ENCODE results near the gene PHRF1.

PHRF1 gene

GRCh38 chr11:618856-619627, 42.8 kb downstream of the PHRF1 start:
- TF ChIP-seq Cebpa-rat (IDR thresholded peaks at IDR 0.05): no peak
- Histone ChIP-seq H3K27me3 (no peaks in the 10 kb centered on the region), H4K20me1 (peaks cover 15% of the 10 kb centered on the region), H3K9ac (no peak overlapping the region), H3K36me3 (peaks cover 29% of the 10 kb centered on the region), H3K4me3 (no peak overlapping the region), H3K4me2 (no peak overlapping the region), H3K9me3 (no peaks in the 10 kb centered on the region), H3K4me1 (peaks cover 29% of the 10 kb centered on the region), H3K27ac (no peak overlapping the region)

- H4K20me1 ChIP-seq: peaks cover 15% of the 10 kb centered on the region
- H3K4me3 ChIP-seq: no peak overlapping the region
- H3K4me1 ChIP-seq: peaks cover 23% of the 10 kb centered on the region
- no peak for TF ChIP-seq Cebpa-rat (IDR thresholded peaks at IDR 0.05)
- H3K27me3 ChIP-seq: no peaks in the 10 kb centered on the region; the same call in 1 of the 2 replicates
- no peak overlapping the region for H3K4me2 ChIP-seq
- H3K27ac ChIP-seq: no peak overlapping the region
- no peaks in the 10 kb centered on the region for H3K9me3 ChIP-seq
- peaks cover 23% of the 10 kb centered on the region; the same call in 1 of the 2 replicates for H3K36me3 ChIP-seq
- H3K9ac ChIP-seq: no peak overlapping the region
Measured at GRCh38 chr11:619628-620050, 43.4 kb downstream of the PHRF1 start.

- Histone ChIP-seq H3K27ac (no peak overlapping the region), H3K4me3 (no peak overlapping the region), H3K36me3 (peaks cover 20% of the 10 kb centered on the region; the same call in 1 of the 2 replicates), H3K9ac (no peak overlapping the region), H3K4me1 (peaks cover 18% of the 10 kb centered on the region), H3K4me2 (no peak overlapping the region), H3K27me3 (peaks cover 4% of the 10 kb centered on the region), H4K20me1 (peaks cover 15% of the 10 kb centered on the region), H3K9me3 (no peaks in the 10 kb centered on the region)
- no peak for TF ChIP-seq Cebpa-rat (IDR thresholded peaks at IDR 0.05)
Measured at GRCh38 chr11:620201-620600, 43.9 kb downstream of the PHRF1 start.

GRCh38 chr11:620935-621814, 44.9 kb downstream of the PHRF1 start:
- H3K4me2 ChIP-seq: no peak overlapping the region
- TF ChIP-seq Cebpa-rat (IDR thresholded peaks at IDR 0.05): no peak
- H3K9me3 ChIP-seq: no peaks in the 10 kb centered on the region
- no peak overlapping the region for H3K27ac ChIP-seq
- H4K20me1 ChIP-seq: peaks cover 20% of the 10 kb centered on the region
- H3K4me3 ChIP-seq: no peak overlapping the region
- H3K36me3 ChIP-seq: peaks cover 20% of the 10 kb centered on the region; the same call in 1 of the 2 replicates
- H3K4me1 ChIP-seq: peaks cover 23% of the 10 kb centered on the region
- H3K9ac ChIP-seq: no peak overlapping the region
- peaks cover 14% of the 10 kb centered on the region for H3K27me3 ChIP-seq

GRCh38 chr11:621838-622237, 45.6 kb downstream of the PHRF1 start:
- TF ChIP-seq Cebpa-rat (IDR thresholded peaks at IDR 0.05): no peak
- H3K9ac ChIP-seq: no peak overlapping the region

DNA sequence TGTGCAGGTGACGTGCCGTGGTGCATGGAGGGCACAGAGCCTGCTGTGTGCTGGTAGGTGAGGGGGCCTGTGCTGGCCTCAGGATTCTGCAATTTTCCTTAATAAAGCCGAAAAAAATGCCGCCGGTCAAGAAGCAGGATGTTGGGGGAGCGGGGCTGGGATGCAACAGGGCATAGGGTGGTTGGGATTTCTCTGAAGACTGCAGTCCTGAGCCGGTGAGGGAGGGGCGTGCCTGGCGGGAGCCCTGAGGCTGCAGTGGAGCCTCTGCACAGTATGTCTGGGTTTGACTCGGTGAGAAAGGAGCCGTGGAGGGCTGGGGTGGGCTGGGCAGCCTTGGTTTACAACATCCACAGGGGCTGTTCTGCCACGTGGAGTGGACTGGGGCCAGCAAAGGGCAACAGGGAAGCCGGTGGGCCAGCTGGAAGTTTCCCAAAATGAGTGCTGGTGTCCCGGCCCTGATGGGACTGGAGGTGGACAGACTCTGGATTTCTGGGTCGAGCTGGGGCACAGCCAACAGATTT, 47.1 kb downstream of the PHRF1 start:
- no peak for TF ChIP-seq Cebpa-rat (IDR thresholded peaks at IDR 0.05)
- no peak overlapping the region for H3K4me2 ChIP-seq
- H3K4me1 ChIP-seq: peaks cover 21% of the 10 kb centered on the region
- peaks cover 5% of the 10 kb centered on the region; the same call in 1 of the 2 replicates for H3K9me3 ChIP-seq
- H3K9ac ChIP-seq: no peak overlapping the region
- no peak overlapping the region for H3K4me3 ChIP-seq
- H3K36me3 ChIP-seq: peaks cover 12% of the 10 kb centered on the region; the same call in 1 of the 2 replicates
- H3K27ac ChIP-seq: no peak overlapping the region
- H4K20me1 ChIP-seq: peaks cover 34% of the 10 kb centered on the region
- peaks cover 34% of the 10 kb centered on the region for H3K27me3 ChIP-seq

More at GRCh38 chr11:621838-622237, 45.6 kb downstream of the PHRF1 start:
- Histone ChIP-seq H4K20me1 (peaks cover 24% of the 10 kb centered on the region), H3K4me2 (no peak overlapping the region), H3K9me3 (no peaks in the 10 kb centered on the region), H3K27me3 (peaks cover 20% of the 10 kb centered on the region), H3K4me3 (no peak overlapping the region), H3K4me1 (peaks cover 17% of the 10 kb centered on the region), H3K36me3 (peaks cover 20% of the 10 kb centered on the region; the same call in 1 of the 2 replicates), H3K27ac (no peak overlapping the region)

GRCh38 chr11:623999-624704, 47.9 kb downstream of the PHRF1 start:
- H3K9me3 ChIP-seq: peaks cover 5% of the 10 kb centered on the region; the same call in 1 of the 2 replicates
- H3K27ac ChIP-seq: no peak overlapping the region
- no peak overlapping the region for H3K4me3 ChIP-seq
- H4K20me1 ChIP-seq: peaks cover 39% of the 10 kb centered on the region
- H3K4me1 ChIP-seq: peaks cover 28% of the 10 kb centered on the region
- H3K36me3 ChIP-seq: peaks cover 5% of the 10 kb centered on the region; the same call in 1 of the 2 replicates
- no peak overlapping the region for H3K9ac ChIP-seq
- no peak overlapping the region for H3K4me2 ChIP-seq
- no peak for TF ChIP-seq Cebpa-rat (IDR thresholded peaks at IDR 0.05)
- H3K27me3 ChIP-seq: peaks cover 39% of the 10 kb centered on the region

DNA sequence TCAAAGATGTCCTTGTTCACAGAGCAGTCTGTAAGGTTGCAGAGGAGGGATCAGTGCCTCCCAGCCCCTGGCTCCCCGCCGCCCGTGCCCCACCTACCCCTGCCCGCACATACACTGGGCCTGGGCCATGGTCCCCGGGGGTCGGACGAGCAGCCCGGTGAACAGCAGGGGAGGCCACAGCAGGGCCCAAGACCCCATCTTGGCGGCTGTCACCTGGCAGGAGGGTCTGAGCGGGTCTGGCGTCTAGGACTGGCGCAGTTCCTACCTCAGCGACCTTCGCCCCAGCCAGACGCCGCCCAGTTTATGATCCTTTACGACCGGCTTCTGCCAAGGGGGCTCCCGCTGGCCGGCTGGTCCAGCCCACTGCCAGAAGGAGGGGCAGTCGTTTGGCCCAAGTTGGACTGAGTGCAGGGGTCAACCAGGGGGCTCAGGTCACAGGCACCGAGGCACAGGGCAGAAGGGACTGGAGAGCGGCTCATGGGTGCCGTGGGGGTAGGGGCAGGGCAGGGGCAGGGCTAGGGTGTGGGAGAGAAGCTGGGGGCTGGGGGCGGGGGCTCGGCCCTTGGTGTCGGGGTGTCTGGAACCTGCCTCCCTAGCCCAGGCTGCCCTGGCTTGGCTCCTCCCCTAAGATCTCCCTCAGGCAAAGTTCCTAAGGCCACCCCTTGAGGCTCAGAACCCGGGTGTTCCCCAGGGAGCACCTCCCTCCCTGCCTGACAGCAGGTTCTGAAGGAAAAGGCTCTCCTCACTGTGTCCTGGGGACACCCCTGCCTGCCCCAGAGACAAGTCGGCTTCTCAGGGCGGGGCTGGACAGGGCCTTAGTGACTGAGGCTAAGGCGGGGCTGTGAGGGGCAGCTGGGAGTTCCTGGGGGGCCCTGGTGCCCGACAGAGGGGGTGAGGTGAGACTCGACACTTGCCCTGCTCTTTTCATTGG, 48.7 kb downstream of the PHRF1 start, which contains the start of gene CDHR5:
TSS of gene CDHR5 (minus strand) at position 251 of the 931 bp plus-strand sequence. CDS start at position 198, 53 bp downstream.
- peak within 1 kb of the TSS; percentile 34; the same call in 1 of the 2 replicates for H3K4me2 ChIP-seq
- no peak for TF ChIP-seq Cebpa-rat (IDR thresholded peaks at IDR 0.05)
- no peak within 1 kb of the TSS for H3K27ac ChIP-seq
- H3K4me1 ChIP-seq: peaks cover 36% of the 10 kb centered on the region
- H3K4me3 ChIP-seq: no peak within 1 kb of the TSS
- H3K9me3 ChIP-seq: peaks cover 5% of the 10 kb centered on the region; the same call in 1 of the 2 replicates
- H3K9ac ChIP-seq: no peak within 1 kb of the TSS
- H3K27me3 ChIP-seq: peaks cover 43% of the 10 kb centered on the region
- H4K20me1 ChIP-seq: peaks cover 47% of the 10 kb centered on the region
- no peaks in the 10 kb centered on the region for H3K36me3 ChIP-seq
